LNCAP (cell line): ENCODE results near the gene TCF7L1.

ENCODE experiments used
- TF ChIP-seq, protein P1 (sequence below): fragments of 450-650 bp; IDR thresholded peaks from 2 replicates; pipeline ENCODE4 v1.5.1; 2017; ENCODE audit warnings: mild to moderate bottlenecking

TCF7L1 gene

DNA sequence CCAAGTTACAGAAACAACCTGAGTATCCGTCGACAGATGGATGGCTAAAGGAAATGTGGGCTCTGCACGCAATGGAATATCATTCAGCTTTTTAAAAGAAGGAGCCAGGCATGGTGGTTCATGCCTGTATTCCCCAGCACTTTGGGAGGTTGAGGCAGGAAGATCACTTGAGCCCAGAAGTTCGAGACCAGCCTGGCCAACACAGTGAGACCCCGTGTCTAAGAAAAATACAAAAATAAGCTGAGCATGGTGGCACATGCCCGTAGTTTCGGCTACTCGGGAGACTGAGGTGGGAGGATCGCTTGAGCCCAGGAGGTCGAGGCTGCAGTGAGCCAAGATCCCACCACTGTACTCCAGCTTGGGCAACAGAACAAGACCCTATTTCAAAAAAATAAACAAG lies 34.3 kb downstream of the TCF7L1 start:
- TF ChIP-seq, protein P1, sequence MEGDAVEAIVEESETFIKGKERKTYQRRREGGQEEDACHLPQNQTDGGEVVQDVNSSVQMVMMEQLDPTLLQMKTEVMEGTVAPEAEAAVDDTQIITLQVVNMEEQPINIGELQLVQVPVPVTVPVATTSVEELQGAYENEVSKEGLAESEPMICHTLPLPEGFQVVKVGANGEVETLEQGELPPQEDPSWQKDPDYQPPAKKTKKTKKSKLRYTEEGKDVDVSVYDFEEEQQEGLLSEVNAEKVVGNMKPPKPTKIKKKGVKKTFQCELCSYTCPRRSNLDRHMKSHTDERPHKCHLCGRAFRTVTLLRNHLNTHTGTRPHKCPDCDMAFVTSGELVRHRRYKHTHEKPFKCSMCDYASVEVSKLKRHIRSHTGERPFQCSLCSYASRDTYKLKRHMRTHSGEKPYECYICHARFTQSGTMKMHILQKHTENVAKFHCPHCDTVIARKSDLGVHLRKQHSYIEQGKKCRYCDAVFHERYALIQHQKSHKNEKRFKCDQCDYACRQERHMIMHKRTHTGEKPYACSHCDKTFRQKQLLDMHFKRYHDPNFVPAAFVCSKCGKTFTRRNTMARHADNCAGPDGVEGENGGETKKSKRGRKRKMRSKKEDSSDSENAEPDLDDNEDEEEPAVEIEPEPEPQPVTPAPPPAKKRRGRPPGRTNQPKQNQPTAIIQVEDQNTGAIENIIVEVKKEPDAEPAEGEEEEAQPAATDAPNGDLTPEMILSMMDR = no peak

DNA sequence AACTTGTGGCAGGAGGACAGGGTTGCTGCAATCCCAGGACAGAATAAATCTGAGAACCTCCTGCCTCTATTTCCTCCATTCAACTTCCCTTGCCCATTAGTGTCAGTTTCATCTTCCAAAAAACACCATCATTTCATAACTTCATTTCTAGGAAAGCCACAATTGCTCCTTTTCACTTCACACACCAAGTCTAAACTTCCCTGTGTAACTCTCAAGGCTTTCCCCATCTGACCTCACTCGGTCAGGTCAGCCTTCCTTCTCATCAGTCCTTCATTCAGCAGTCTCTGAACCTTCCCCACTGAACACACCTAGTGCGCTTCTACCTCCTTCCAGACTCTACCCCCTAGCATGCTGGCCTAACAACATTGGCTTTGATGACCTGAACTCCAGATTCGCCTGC lies 35.8 kb downstream of the TCF7L1 start:
- TF ChIP-seq, protein P1 = no peak

DNA sequence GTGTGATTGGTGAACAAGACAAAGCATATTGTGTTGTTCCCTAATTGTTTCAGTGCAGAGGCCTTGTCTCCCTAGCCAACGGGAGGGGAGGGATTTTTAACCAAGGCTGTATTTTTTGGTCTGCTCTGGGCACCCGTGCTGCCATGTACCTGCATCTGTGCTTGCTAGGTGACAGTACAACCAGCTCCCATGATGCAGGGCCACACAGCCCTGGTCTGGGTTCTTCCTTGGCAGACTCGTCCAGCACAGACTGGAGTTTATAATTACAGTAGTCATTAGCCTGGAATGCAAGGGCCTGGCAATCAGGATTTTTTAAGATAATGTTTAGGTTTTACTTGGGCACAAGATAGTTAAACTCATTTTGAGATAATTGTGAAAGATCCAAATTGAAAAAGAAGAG lies 36.4 kb downstream of the TCF7L1 start:
- TF ChIP-seq, protein P1 = no peak

DNA sequence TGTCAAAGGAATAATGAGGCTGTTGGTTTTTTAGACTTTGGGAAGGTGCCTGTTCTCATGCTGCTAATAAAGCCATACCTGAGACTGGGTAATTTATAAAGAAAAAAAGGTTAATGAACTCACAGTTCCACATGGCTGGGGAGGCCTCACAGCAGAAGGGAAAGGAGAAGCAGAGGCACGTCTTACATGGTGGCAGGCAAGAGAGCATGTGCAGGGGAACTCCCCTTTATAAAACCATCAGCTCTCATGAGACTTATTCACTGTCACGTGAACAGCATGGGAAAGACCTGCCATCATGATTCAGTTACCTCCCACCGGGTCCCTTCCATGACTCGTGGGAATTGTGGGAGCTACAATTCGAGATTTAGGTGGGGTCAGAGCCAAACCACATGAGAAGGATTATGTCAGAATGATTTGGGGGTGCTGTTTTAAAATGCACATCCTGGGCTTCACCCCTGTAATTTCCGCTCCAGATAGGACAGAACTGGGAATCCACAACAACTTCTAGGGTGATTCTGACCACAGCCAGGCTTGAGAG lies 37.8 kb downstream of the TCF7L1 start:
- TF ChIP-seq, protein P1 = no peak

DNA sequence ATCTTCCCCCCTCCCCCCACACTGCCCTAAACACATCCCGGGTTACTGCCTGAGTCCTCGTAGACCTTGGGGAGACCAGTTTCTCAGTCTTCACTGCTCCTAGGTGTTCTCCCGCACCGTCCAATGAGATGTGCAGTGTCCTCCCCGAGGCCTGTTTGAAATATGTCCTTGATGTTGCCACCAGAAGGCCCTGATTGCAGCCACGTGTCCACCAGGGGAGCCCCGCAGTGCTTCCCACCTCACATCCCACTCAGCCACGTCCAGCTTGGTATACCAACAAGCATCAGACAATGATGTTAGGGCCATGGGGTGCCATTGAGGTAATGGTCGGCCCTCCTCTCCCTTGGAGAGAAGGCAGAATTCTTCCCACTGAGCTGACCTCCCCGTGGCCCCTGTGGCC lies 38.7 kb downstream of the TCF7L1 start:
- TF ChIP-seq, protein P1 = no peak

DNA sequence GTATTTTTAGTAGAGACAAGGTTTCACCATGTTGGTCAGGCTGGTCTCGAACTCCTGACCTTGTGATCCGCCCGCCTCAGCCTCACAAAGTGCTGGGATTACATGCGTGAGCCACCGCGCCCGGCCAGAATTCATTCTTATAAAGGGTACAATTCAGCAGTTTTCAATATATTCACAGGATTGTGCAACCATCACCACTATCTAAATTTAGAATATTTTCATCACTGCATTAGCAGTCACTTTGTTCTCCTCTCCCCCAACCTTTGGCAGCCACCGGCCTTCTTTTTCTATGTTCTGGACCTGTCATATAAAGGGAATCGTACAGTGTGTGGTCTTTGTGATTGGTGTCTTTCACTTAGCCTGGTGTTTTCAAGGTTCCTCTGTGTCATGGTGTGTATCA lies 40.7 kb downstream of the TCF7L1 start:
- TF ChIP-seq, protein P1 = no peak

DNA sequence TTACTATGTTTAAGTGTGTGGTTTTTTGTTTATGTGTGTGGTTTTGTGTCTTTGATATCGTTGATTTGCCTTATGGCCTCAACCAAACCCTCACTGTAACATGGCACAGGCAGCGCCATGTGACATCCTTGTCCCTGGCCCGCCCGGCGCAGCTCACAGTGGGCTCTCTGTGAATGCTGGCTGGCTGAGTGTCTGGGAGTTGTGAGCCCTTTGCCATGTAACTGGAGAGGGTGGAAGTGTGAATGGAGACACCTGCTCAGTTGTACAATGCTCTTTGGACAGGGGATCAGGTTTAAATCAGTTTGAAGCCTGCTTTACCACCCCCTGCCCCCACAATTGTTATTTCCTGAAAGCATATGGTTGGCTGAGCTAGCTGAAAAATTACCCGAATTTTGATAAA lies 41.8 kb downstream of the TCF7L1 start:
- TF ChIP-seq, protein P1 = no peak
